ENCODE measurements around the gene GPR171.
"Not testable (repeated sequence)": the region's sequence is repeated elsewhere in the genome, so short reads cannot be mapped to it uniquely, and the experiment has no call there.

Gene GPR171

GRCh38 chr3:151203051-151203420 is at the start of gene GPR171:
TSS of gene GPR171 (minus strand) at chr3:151203216. CDS start at chr3:151199386, 3,830 bp downstream.
- DNase-seq: no peak

- no peak for DNase-seq
Measured at GRCh38 chr3:151248772-151249337, 45.8 kb upstream of the GPR171 start.

- DNase-seq: not testable (repeated sequence)
Measured at GRCh38 chr3:151242006-151242405, 39.0 kb upstream of the GPR171 start.

GRCh38 chr3:151236736-151237135 is 33.7 kb upstream of the GPR171 start:
- no peak for DNase-seq

GRCh38 chr3:151236316-151236715 is 33.3 kb upstream of the GPR171 start:
- DNase-seq: no peak

GRCh38 chr3:151234825-151235224 is 31.8 kb upstream of the GPR171 start:
- DNase-seq: no peak

GRCh38 chr3:151232991-151233390 is 30.0 kb upstream of the GPR171 start:
- DNase-seq: no peak

- DNase-seq: not testable (repeated sequence)
Measured at GRCh38 chr3:151232403-151232802, 29.4 kb upstream of the GPR171 start.

GRCh38 chr3:151230646-151231045 is 27.6 kb upstream of the GPR171 start:
- DNase-seq: no peak

GRCh38 chr3:151228666-151229040 is 25.6 kb upstream of the GPR171 start:
- DNase-seq: no peak

GRCh38 chr3:151227807-151228665 is 25.0 kb upstream of the GPR171 start:
- DNase-seq: peak; percentile 73

GRCh38 chr3:151227266-151227806 is 24.3 kb upstream of the GPR171 start:
- DNase-seq: no peak

- DNase-seq: no peak
Measured at GRCh38 chr3:151226825-151227224, 23.8 kb upstream of the GPR171 start.

- no peak for DNase-seq
Measured at GRCh38 chr3:151226088-151226563, 23.1 kb upstream of the GPR171 start.

GRCh38 chr3:151225040-151225975 is 22.3 kb upstream of the GPR171 start:
- no peak for DNase-seq

GRCh38 chr3:151224268-151224866 is 21.4 kb upstream of the GPR171 start:
- no peak for DNase-seq

GRCh38 chr3:151219056-151219455 is 16.0 kb upstream of the GPR171 start:
- DNase-seq: peak; percentile 36

- DNase-seq: no peak
Measured at GRCh38 chr3:151218136-151218535, 15.1 kb upstream of the GPR171 start.

- no peak for DNase-seq
Measured at GRCh38 chr3:151216641-151217607, 13.9 kb upstream of the GPR171 start.

GRCh38 chr3:151214459-151214858 is 11.4 kb upstream of the GPR171 start:
- no peak for DNase-seq

GRCh38 chr3:151213881-151214280 is 10.9 kb upstream of the GPR171 start:
- no peak for DNase-seq

Data from NCI-H1436 (cell line).